Type B pancreatic cell (in vitro differentiated cells): Measurements from ENCODE around the gene ST6GAL2. TPM values are rescaled to one million over a fixed set of nuclear protein-coding genes. Genes with fewer than 3 reads are reported as not detected.

Source experiments
- DNase-seq: peaks from one replicate; pipeline ENCODE4 v3.0.0; 2021; ENCODE audit warnings: mixed read lengths; ENCODE audit not compliant: unreplicated experiment; ENCODE audit errors: extremely low spot score
- H3K27ac Mint-ChIP-seq: 2 replicates; pipeline ENCODE4 v1.8.0; 2021; ENCODE audit warnings: mild to moderate bottlenecking, mixed read lengths
- H3K27me3 Mint-ChIP-seq: 2 replicates; pipeline ENCODE4 v1.8.0; 2021; ENCODE audit warnings: mixed read lengths
- H3K36me3 Mint-ChIP-seq: 2 replicates; pipeline ENCODE4 v1.8.0; 2021; ENCODE audit warnings: mixed read lengths
- H3K4me1 Mint-ChIP-seq: one replicate; pipeline ENCODE4 v1.8.0; 2021; ENCODE audit warnings: mixed read lengths; ENCODE audit not compliant: unreplicated experiment
- H3K4me3 Mint-ChIP-seq: 2 replicates; pipeline ENCODE4 v1.8.0; 2021; ENCODE audit warnings: mild to moderate bottlenecking, mixed read lengths
- H3K9me3 Mint-ChIP-seq: 2 replicates; pipeline ENCODE4 v1.8.0; 2021; ENCODE audit warnings: mixed read lengths
- total RNA-seq: library from RNA; stranded (reverse); gene quantifications from 2 replicates; pipeline ENCODE4 v1.2.1, GENCODE V29; 2021; ENCODE audit warnings: low replicate concordance
- TF ChIP-seq, protein P1 (sequence below): fragments of 200-600 bp; sonication (generic); conservative IDR thresholded peaks from 2 replicates; pipeline ENCODE4 v1.5.0; 2021; ENCODE audit warnings: antibody characterized with exemption, mild to moderate bottlenecking

Gene ST6GAL2
- total RNA-seq, 1 donor from 2014 or later = 18.7 TPM

DNA sequence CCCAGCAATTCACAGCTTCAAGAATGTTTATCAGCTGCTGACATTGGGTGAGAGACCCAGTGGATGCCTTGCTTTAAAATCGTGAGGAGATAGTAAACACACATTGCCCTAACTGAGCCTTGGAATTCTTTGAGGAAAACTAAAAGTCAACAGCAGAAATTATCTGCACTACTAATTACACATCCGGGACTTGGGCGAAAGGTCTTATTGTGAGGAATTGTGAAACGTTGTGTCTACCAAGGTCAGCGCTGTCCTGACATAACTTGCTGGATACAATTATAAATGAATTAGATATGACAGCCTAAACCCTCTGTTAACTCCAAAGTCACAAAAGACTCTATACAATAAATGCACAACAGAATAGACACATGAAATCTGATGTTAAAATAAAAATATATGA, 121.4 kb downstream of the ST6GAL2 start:
- Mint-ChIP-seq H3K27me3 (no peaks in the 10 kb centered on the region), H3K27ac (no peak overlapping the region), H3K4me1 (no peaks in the 10 kb centered on the region), H3K4me3 (no peak overlapping the region), H3K36me3 (no peaks in the 10 kb centered on the region), H3K9me3 (peaks cover 7% of the 10 kb centered on the region)
- DNase-seq = no peak
- TF ChIP-seq, protein P1, sequence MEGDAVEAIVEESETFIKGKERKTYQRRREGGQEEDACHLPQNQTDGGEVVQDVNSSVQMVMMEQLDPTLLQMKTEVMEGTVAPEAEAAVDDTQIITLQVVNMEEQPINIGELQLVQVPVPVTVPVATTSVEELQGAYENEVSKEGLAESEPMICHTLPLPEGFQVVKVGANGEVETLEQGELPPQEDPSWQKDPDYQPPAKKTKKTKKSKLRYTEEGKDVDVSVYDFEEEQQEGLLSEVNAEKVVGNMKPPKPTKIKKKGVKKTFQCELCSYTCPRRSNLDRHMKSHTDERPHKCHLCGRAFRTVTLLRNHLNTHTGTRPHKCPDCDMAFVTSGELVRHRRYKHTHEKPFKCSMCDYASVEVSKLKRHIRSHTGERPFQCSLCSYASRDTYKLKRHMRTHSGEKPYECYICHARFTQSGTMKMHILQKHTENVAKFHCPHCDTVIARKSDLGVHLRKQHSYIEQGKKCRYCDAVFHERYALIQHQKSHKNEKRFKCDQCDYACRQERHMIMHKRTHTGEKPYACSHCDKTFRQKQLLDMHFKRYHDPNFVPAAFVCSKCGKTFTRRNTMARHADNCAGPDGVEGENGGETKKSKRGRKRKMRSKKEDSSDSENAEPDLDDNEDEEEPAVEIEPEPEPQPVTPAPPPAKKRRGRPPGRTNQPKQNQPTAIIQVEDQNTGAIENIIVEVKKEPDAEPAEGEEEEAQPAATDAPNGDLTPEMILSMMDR = no peak

DNA sequence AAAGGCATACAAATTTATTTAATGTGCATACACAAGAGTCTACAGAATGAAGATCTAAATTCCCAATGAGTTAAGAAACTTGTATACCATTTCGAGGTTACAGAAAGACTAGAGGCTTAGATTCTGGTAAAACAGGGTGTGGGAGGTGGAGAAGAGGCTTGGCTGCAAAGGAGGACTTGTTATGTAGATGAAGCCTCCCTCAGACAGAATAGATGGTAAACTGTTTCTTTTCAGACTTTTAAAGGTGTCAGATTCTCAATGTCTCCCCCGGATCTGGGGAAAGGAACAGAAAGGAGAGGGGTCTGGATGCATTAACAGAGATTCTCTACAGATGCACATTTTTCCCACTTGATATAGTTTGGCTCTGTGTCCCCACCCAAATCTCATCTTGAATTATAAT, 126.0 kb downstream of the ST6GAL2 start:
- Mint-ChIP-seq H3K4me3 (no peak overlapping the region), H3K36me3 (no peaks in the 10 kb centered on the region), H3K27ac (no peak overlapping the region), H3K9me3 (peaks cover 7% of the 10 kb centered on the region), H3K4me1 (no peaks in the 10 kb centered on the region), H3K27me3 (no peaks in the 10 kb centered on the region)
- no peak for DNase-seq
- TF ChIP-seq, protein P1 = no peak

DNA sequence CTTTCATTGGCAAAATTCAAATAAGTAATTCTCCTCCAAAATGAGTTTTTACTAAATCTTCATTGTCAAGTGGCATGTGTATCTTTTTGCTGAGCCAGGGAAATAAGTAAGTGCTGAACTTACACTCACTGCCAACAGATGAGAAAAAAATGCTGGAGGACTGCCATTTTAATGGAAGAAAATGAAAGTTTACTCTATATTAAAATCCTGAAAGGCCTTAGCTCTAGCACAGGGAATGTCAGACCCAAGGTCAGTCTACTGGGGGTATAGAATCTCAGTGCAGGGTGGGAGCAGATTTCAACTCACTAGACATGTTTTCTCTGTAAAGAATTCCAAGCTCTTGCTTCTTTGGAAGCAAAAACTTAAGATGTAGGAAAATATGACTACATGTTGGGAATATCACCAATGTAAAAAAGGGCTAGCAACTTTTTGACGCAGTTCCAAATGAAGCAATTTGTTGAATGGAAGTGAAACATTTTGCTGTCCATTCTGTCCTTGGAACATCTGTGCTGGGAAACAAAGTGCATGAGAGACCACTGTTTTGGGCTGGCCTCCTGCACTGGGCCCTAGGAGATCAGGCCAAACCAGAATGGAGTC, 127.0 kb downstream of the ST6GAL2 start:
- peaks cover 7% of the 10 kb centered on the region for H3K9me3 Mint-ChIP-seq
- H3K27me3 Mint-ChIP-seq = no peaks in the 10 kb centered on the region
- H3K27ac Mint-ChIP-seq = no peak overlapping the region
- no peak overlapping the region for H3K4me3 Mint-ChIP-seq
- DNase-seq = no peak
- no peaks in the 10 kb centered on the region for H3K4me1 Mint-ChIP-seq
- H3K36me3 Mint-ChIP-seq = no peaks in the 10 kb centered on the region
- TF ChIP-seq, protein P1 = no peak
